ENCODE data around the gene TULP4.

DNA sequence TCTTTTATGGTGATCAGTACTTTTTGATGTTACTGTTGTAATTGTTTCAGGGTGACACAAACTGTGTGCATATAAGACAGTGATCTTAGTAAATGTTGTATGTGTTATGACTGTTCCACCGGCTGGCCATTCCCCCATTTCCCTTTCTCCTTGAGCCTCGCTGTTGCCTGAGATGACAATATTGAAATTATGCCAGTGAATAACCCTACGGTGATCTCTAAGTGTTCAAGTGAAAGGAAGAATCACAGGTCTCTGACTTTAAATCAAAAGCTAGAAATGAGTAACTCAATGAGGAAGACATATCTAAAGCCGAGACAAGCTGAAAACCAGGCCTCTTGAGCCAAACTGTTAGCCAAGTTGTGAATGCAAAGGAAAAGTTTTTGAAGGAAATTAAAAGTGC lies 32.3 kb downstream of the TULP4 start:
- TF ChIP-seq, protein P1, sequence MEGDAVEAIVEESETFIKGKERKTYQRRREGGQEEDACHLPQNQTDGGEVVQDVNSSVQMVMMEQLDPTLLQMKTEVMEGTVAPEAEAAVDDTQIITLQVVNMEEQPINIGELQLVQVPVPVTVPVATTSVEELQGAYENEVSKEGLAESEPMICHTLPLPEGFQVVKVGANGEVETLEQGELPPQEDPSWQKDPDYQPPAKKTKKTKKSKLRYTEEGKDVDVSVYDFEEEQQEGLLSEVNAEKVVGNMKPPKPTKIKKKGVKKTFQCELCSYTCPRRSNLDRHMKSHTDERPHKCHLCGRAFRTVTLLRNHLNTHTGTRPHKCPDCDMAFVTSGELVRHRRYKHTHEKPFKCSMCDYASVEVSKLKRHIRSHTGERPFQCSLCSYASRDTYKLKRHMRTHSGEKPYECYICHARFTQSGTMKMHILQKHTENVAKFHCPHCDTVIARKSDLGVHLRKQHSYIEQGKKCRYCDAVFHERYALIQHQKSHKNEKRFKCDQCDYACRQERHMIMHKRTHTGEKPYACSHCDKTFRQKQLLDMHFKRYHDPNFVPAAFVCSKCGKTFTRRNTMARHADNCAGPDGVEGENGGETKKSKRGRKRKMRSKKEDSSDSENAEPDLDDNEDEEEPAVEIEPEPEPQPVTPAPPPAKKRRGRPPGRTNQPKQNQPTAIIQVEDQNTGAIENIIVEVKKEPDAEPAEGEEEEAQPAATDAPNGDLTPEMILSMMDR (IDR thresholded peaks at IDR 0.05), result no peak
- no peak for TF ChIP-seq POLR2A (IDR thresholded peaks at IDR 0.05)

All from prostate gland (tissue), 2 donors.